GM18499 (cell line): ENCODE results near the gene PRKAG2.

ENCODE experiments used
- ATAC-seq: cut with Tn5 transposase; IDR thresholded peaks from one replicate; pipeline ENCODE4 v1.9.1; 2021; ENCODE audit warnings: moderate number of reproducible peaks; ENCODE audit not compliant: insufficient read depth, unreplicated experiment

Gene PRKAG2

DNA sequence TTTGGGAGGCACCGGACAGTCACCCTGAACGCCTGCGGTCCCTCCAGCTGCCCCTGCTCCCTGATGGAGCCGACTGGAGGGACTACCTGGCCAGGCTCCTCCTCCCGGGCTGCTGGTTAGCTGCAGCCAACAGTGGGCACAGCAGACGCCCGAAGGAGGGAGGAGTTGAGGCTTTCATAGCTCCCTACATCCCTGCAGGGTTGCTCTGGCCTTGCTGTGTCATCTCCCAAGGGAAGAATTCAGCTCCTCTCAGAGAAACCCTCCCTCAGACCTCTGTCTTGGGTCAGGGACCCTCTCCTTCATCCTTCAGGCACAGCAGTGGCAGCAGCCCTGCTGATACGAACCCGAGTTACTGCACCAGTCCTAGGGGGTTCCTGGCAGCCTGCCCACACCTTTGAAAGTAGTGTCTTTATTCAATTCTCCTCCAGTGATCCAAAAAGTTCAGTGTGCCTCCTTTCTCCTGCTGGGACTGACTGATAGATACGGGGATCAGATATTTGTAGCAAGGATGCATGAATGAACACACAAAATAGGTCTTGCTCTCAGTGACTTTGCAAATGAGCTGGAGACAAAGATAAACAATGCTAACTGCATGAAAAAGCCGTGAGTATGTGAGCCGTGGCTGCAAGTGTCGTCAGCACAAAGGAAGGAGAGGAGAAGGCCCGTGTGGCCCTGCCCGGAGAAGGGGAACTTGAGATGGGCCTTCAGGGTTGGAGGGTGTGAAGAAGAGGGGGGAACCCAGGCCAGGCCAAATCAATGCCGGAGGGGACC lies 136.6 kb downstream of the PRKAG2 start:
- no peak for ATAC-seq

DNA sequence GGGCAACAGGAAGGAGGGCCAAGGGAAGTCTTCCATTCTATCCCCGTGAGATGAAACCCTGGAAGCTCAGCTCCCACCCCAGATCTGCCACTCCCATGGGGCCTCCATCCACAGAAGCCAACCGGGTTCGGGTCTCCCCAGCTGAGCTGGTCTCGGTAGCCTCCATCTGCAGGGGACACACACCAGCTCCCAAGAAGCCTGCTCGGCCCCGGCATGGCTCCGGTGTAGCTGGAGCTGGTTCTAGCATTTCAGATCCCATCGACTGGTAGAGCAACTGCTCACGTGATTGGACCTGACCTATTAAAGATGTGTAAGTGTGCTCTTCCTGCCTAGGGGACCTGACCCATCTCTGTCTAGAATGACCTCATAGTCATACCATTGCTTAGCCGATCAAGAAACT lies 138.0 kb downstream of the PRKAG2 start:
- ATAC-seq: no peak

DNA sequence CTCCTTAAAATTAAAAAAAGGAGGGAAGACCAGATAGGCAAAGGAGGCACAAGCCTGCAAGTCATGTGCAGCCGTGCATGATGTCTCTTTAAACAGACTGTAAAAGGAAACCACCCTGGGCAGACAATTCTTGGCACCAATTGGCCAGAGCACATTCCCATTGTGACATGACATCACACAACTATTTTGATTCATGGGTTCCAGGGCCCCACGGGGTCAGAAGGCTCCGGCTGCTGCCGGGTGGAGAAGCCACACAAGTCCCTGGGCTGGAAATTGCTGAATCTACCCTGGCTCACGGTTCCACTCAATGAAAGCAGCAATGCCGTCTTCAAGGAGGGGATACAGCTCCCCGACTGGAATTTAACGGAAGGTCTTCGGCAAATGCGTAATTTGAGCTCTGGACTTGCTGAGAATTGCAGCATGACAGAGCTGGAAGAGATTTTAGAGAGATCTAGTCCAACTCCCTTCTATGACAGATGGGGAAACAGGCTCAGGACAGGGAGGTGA lies 140.5 kb downstream of the PRKAG2 start:
- ATAC-seq: no peak

DNA sequence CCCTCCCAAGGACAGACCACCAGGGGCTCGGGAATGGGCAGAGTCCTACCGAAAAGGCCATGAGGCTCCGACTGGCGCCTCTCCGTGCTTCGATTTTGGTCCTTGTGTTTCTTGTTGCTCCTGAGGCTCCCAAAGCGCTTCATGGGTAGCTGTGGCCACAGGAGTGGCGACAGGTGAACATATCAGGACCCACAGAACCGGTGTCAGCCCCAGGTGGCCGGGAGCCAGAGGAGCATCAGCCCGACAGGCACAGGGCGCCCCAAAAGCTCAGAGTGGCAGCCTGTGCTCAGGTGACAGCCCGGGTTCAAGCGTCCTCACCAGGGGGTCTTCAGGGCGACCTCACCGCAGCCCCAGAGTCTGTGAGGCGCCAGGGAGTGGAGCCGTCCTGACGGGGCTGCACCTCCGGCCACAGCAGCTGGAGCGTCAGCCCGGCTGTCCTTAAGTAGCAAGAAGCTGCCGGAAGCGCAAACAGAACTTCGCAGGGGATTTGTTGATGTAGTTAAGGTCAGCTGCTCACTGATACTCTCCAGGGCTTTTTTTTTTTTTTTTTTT lies 141.0 kb downstream of the PRKAG2 start:
- no peak for ATAC-seq

GRCh38 chr7:151735186-151735850 lies 141.6 kb downstream of the PRKAG2 start:
- ATAC-seq: no peak

DNA sequence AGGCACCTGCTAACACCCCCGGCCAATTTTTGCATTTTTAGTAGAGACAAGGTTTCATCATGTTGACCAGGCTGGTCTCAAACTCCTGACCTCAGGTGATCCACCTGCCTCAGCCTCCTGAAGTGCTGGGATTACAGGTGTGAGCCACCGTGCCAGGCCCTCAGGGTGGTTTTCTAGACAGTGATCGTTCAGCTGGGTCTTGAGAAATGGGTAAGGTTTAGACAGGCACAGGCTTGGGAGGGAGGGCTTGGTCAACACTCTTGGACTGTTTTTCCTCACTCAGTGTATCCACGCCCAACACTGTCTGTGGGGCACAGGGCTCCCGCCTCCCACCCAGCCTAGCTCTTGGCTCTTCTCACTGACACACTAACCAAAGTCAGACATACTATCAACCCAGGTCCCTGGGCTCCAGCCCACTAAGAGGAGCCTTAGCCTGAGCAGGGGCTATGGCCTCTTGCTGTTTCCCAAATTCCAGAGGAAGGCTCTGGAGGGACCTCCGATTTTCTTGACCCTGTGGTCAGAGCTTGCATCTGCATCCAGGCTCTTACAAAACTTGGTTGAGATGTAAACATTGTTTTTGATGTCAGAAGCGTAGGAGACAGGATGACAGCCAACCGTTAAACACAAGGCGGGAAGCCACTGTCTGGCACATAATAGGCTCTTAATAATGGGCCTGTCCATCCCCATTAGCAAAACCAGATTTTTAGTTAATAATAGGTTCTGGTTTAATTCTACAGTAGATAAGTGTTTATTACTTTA lies 143.9 kb downstream of the PRKAG2 start:
- no peak for ATAC-seq

GRCh38 chr7:151732292-151732691 lies 144.6 kb downstream of the PRKAG2 start:
- no peak for ATAC-seq

DNA sequence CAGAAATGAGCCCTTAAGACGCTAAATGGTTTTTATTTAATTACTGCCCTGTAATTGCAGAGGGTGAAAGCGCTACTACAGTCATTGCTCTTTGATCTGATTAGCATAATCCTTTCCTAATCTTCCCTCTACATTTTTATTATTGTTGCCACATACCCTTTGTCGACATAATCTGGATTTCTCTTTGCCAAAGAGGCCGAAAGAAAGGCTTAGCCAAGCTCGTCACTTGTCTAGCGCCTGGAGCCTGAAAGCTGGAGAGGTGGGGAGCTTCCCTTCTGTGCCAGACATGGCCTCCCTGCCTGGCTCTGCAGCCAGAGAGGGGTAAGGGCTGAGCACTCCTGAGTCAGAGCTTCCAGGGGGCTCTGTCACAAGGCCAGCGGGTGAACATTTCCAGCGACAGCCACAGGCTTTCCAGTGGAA lies 145.9 kb downstream of the PRKAG2 start:
- ATAC-seq: no peak

GRCh38 chr7:151730591-151730990 lies 146.3 kb downstream of the PRKAG2 start:
- ATAC-seq: no peak

- ATAC-seq: no peak
Measured at GRCh38 chr7:151729521-151729921, 147.4 kb downstream of the PRKAG2 start.

GRCh38 chr7:151728746-151729145 lies 148.2 kb downstream of the PRKAG2 start:
- no peak for ATAC-seq

DNA sequence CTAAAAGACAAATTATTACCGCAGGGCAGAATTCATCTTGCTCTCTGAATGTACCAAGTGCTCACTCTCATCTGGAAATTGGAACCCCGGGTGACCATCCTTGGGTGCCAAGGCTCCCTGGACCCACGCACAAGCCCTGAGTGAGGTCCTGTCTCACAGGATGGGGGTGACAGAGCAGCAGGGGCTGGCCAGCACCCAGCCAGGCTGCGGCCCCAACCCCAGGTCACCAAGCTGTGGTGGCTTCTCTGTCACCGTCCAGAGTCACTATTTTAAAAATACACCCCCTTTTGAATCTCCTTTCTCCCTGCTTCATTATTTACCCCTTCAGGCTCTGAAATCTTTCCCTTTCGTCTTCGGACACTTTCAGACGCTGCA lies 148.6 kb downstream of the PRKAG2 start:
- ATAC-seq: no peak

DNA sequence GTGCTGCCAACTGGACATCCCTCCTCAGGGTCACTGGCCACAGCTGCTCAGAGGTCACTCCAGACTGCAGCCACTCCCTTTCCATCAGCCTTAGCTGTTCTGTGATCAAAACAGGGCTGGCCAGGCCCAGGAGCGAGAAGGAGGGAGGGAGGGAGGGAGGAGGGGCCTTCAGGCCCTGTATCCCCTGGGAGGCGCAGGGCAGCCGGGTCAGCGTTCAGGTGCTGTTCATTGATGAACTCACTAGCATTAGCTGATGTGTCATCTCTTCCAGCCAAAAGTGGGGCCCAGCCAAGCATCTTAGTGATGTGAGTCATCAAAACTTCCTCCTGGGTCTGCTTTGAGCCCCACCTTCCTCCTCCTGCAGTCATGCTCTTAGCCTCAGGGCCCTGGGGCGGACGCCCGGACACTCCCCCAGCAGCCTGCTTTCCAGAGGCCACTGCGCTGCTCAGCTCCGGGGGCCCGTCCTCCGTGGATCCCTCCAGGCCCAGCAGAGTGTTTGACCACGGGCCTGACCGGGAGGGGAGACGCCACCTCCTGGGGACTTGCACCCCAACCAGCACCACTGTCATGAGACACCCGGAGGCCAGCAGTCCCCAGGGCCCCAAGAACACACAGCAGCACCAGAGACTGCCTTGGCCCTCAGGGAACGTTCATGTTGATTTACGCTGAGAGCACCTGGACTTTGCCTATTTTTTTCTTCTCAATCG lies 149.2 kb downstream of the PRKAG2 start:
- peak; percentile 69 for ATAC-seq

GRCh38 chr7:151726652-151727578 lies 150.0 kb downstream of the PRKAG2 start:
- ATAC-seq: no peak

- no peak for ATAC-seq
Measured at GRCh38 chr7:151725844-151726651, 150.9 kb downstream of the PRKAG2 start.

- no peak for ATAC-seq
Measured at GRCh38 chr7:151724920-151725584, 151.9 kb downstream of the PRKAG2 start.

GRCh38 chr7:151724250-151724915 lies 152.5 kb downstream of the PRKAG2 start:
- no peak for ATAC-seq
